Panc1 (cell line): Measurements from ENCODE around the gene ZBP1. TPM values are rescaled to one million over a fixed set of nuclear protein-coding genes. Genes with fewer than 3 reads are reported as not detected.

Source experiments
- ATAC-seq: fragments of 200-7000 bp; cut with Tn5 transposase; 2 replicates; pipeline ENCODE4 v1.9.1; 2020; ENCODE audit warnings: mild to moderate bottlenecking, moderate library complexity
- BruUV-seq: library from RNA; stranded (reverse); fragments of 400-500 nt; replicated peaks from 2 replicates; lab custom pipeline; 2021; lab: Mats Ljungman, UMichigan
- CTCF ChIA-PET: fragments of 300-600 bp; sonication (Branson Sonifier 250); formaldehyde crosslinking; loops from one replicate; lab custom pipeline; 2022; ENCODE audit warnings: antibody characterized with exemption; lab: Charles Lee
- POLR2A ChIA-PET: fragments of 300-600 bp; sonication (Branson Sonifier 250); formaldehyde crosslinking; loops from one replicate; lab custom pipeline; 2022; ENCODE audit warnings: antibody characterized with exemption; lab: Charles Lee
- DNase-seq: peaks from one replicate; pipeline ENCODE4 v3.0.0-alpha.2; 2010; ENCODE audit warnings: low read depth, low spot score
- H3K27ac ChIP-seq: 2 replicates; pipeline ENCODE4 v1.5.1; 2011; ENCODE audit warnings: mild to moderate bottlenecking, low read length, inconsistent platforms
- H3K27me3 ChIP-seq: fragments of 200-500 bp; sonication (Bioruptor generic); 2 replicates; pipeline ENCODE4 v1.6.0; 2014; ENCODE audit warnings: low read length, inconsistent platforms; ENCODE audit not compliant: control insufficient read depth, insufficient read depth
- H3K36me3 ChIP-seq: fragments of 200-500 bp; sonication (Bioruptor generic); 2 replicates; pipeline ENCODE4 v1.5.1; 2014; ENCODE audit warnings: inconsistent platforms, mild to moderate bottlenecking, low read length, moderate library complexity; ENCODE audit not compliant: control insufficient read depth, insufficient read depth
- H3K4me1 ChIP-seq: 2 replicates; pipeline ENCODE4 v1.5.1; 2011; ENCODE audit warnings: inconsistent platforms, mild to moderate bottlenecking, low read length, moderate library complexity; ENCODE audit not compliant: control insufficient read depth, insufficient read depth
- H3K4me3 ChIP-seq, 2 experiments: 2 replicates each; pipeline ENCODE4 v1.5.1; 2011 to 2012; ENCODE audit warnings: low read depth in 2 of 2, low read length in 2 of 2, mild to moderate bottlenecking in 2 of 2, inconsistent platforms in 1 of 2, moderate library complexity in 1 of 2
- H3K9me3 ChIP-seq: fragments of 200-500 bp; sonication (Bioruptor generic); 2 replicates; pipeline ENCODE4 v1.5.1; 2014; ENCODE audit warnings: low read depth, mild to moderate bottlenecking, inconsistent platforms, low read length, moderate library complexity; ENCODE audit not compliant: control insufficient read depth, insufficient read depth
- POLR2AphosphoS5 ChIP-seq: IDR thresholded peaks from 2 replicates; pipeline ENCODE4 v1.6.1; 2012; ENCODE audit warnings: mild to moderate bottlenecking, low read depth, low read length, moderate library complexity
- SIN3A ChIP-seq: IDR thresholded peaks from 2 replicates; pipeline ENCODE4 v1.6.1; 2012; ENCODE audit warnings: low read depth, mild to moderate bottlenecking, low read length, moderate library complexity, borderline replicate concordance; ENCODE audit not compliant: insufficient read depth
- TCF7L2 ChIP-seq: IDR thresholded peaks from 2 replicates; pipeline ENCODE4 v1.6.1; 2011; ENCODE audit warnings: mild to moderate bottlenecking, low read depth, low read length, inconsistent platforms
- in situ Hi-C: cut with HindIII; loops from 2 replicates; pipeline ENCODE4 v1.10.0; 2016; ENCODE audit warnings: low sequenced_read_pairs, low pct_unique_long_range_greater_than_20kb
- intact Hi-C: fragments of 100-400 bp; cut with micrococcal nuclease; formaldehyde crosslinking; loops from one replicate; pipeline ENCODE4 v1.10.0; 2022; ENCODE audit not compliant: unreplicated experiment
- total RNA-seq: library from RNA; stranded (reverse); gene quantifications from one replicate; pipeline ENCODE4 v1.2.1, GENCODE V29; 2021; ENCODE audit not compliant: unreplicated experiment
- TF ChIP-seq, protein P1 (sequence below), 2 experiments: IDR thresholded peaks; 2 replicates each; pipeline ENCODE4 v1.6.1; 2011 to 2012; ENCODE audit warnings: low read depth in 2 of 2, control low read depth in 1 of 2, low read length in 1 of 2, mild to moderate bottlenecking in 1 of 2, moderate library complexity in 1 of 2; ENCODE audit not compliant: insufficient read depth in 1 of 2
- TF ChIP-seq, protein P2 (sequence below): fragments of 450-650 bp; IDR thresholded peaks from 2 replicates; pipeline ENCODE4 v1.5.1; 2017; ENCODE audit warnings: mild to moderate bottlenecking

ZBP1 gene
- total RNA-seq, 1 experiment from 2014 or later: not detected

DNA sequence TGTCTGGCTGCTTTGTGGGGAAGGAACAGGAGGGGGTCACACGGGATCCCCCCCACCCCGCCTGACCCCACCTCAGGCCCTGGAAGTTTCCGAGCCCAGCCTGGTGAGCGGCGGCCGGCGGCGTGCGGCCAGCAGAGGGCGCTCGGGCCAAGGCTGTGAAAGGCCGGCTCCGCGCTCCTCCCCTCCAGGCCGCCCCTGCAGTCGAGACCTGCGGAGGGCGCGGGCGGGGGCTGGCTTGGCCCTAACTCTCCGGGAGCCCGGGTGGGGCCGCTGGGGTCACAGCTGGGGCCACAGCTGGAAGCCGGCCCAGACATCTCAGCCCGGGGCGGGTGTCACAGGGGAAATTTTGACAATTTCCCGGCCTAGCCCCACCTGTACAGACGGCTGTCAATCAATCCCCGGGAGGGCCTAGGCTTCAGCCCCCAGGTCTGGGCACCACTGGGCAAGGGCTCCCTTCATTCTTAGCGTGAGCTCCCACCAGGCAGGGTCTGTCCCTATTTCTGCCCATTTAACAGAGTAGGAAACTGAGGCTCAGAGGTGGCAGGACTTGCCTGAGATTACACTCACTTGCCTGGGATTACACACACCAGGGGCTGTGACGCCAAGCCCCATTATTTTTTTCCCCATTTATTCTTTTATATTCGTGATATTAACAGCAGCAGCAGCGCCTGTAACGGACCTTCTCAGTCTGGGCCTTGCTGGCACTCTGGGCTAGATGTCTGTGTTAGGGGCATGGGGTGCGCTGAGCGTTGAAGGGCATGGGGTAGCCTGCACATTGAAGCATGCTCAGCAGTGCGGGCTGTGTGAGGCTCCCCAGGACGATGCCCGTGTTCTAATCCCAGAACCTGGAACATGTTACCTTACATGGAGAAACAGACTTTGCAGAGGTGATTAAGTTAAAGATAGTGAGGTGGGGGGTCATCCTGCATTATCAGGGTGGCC, 23.0 kb downstream of the ZBP1 start:
- in situ Hi-C loops: no loop called here
- POLR2A ChIA-PET: no interaction called here

DNA sequence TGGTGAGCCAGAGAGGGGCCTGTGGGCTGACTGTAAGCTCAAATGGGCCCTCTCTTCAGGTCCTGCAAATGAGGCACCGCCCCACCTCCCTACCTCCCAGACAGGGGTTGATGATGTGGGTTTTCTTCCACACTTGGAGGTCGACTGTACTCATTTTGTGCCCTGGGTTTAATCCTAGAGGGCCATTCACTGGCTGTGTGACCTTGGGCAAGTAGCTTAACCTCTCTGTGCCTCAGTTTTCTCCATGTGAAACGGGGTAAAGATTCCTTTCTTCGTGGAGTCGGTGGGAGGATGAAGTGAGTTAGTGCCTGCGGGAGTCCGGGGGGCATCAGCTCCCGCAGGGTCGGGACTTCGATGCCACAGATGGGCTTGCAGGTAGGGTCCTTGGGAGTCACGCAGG, 23.9 kb downstream of the ZBP1 start:
- Histone ChIP-seq H3K27me3 (no peaks in the 10 kb centered on the region), H3K4me3 (peak overlapping the region in 1 of 2 experiments; percentile 36; a peak in 1 of 4 replicates), H3K27ac (no peak overlapping the region), H3K36me3 (no peaks in the 10 kb centered on the region), H3K9me3 (no peaks in the 10 kb centered on the region), H3K4me1 (no peaks in the 10 kb centered on the region; the same call in 1 of the 2 replicates)
- DNase-seq: no peak
- ATAC-seq: no peak
- ChIA-PET CTCF (interaction anchor here (0.9 to 1.5 kb wide), 3 partner anchors 87 to 614 kb away, joined by 3 to 6 read pairs (median 5); no protein-coding TSS in a partner anchor), POLR2A (no interaction called here)
- TF ChIP-seq, protein P1, sequence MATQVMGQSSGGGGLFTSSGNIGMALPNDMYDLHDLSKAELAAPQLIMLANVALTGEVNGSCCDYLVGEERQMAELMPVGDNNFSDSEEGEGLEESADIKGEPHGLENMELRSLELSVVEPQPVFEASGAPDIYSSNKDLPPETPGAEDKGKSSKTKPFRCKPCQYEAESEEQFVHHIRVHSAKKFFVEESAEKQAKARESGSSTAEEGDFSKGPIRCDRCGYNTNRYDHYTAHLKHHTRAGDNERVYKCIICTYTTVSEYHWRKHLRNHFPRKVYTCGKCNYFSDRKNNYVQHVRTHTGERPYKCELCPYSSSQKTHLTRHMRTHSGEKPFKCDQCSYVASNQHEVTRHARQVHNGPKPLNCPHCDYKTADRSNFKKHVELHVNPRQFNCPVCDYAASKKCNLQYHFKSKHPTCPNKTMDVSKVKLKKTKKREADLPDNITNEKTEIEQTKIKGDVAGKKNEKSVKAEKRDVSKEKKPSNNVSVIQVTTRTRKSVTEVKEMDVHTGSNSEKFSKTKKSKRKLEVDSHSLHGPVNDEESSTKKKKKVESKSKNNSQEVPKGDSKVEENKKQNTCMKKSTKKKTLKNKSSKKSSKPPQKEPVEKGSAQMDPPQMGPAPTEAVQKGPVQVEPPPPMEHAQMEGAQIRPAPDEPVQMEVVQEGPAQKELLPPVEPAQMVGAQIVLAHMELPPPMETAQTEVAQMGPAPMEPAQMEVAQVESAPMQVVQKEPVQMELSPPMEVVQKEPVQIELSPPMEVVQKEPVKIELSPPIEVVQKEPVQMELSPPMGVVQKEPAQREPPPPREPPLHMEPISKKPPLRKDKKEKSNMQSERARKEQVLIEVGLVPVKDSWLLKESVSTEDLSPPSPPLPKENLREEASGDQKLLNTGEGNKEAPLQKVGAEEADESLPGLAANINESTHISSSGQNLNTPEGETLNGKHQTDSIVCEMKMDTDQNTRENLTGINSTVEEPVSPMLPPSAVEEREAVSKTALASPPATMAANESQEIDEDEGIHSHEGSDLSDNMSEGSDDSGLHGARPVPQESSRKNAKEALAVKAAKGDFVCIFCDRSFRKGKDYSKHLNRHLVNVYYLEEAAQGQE (IDR thresholded peaks at IDR 0.05; ENCODE audit: insufficient read depth in 1 of 2, low read depth in 2 of 2, low read length in 1 of 2): no peak
- TF ChIP-seq TCF7L2 (no peak), SIN3A (no peak), POLR2AphosphoS5 (no peak)
- TF ChIP-seq, protein P2, sequence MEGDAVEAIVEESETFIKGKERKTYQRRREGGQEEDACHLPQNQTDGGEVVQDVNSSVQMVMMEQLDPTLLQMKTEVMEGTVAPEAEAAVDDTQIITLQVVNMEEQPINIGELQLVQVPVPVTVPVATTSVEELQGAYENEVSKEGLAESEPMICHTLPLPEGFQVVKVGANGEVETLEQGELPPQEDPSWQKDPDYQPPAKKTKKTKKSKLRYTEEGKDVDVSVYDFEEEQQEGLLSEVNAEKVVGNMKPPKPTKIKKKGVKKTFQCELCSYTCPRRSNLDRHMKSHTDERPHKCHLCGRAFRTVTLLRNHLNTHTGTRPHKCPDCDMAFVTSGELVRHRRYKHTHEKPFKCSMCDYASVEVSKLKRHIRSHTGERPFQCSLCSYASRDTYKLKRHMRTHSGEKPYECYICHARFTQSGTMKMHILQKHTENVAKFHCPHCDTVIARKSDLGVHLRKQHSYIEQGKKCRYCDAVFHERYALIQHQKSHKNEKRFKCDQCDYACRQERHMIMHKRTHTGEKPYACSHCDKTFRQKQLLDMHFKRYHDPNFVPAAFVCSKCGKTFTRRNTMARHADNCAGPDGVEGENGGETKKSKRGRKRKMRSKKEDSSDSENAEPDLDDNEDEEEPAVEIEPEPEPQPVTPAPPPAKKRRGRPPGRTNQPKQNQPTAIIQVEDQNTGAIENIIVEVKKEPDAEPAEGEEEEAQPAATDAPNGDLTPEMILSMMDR: no peak
- intact Hi-C loops: no loop called here
- BruUV-seq: no TSS peak
- in situ Hi-C loops: no loop called here

More for the DNA sequence above, 23.0 kb downstream of the ZBP1 start:
- Histone ChIP-seq H3K27ac (no peak overlapping the region), H3K4me1 (no peaks in the 10 kb centered on the region; the same call in 1 of the 2 replicates), H3K9me3 (no peaks in the 10 kb centered on the region), H3K4me3 (peak overlapping the region in 1 of 2 experiments; percentile 36; a peak in 3 of 4 replicates), H3K27me3 (no peaks in the 10 kb centered on the region), H3K36me3 (no peaks in the 10 kb centered on the region)
- DNase-seq: no peak
- intact Hi-C loops: loop anchor here (1.0 kb wide), 1 partner anchor 613 kb away; no protein-coding TSS in a partner anchor
- TF ChIP-seq, protein P2: peak; percentile 97
- TF ChIP-seq POLR2AphosphoS5: no peak
- CTCF ChIA-PET: interaction anchor here (1.5 kb wide), 1 partner anchor 99 kb away, joined by 6 read pairs; no protein-coding TSS in a partner anchor
- peak; percentile 87 for ATAC-seq
- BruUV-seq: no TSS peak
